ENCODE results near the gene IGSF3. TPM values are rescaled to one million over a fixed set of nuclear protein-coding genes. Genes with fewer than 3 reads are reported as not detected.

IGSF3 gene
- total RNA-seq, 1 donor from 2014 or later, result 37.1 TPM

DNA sequence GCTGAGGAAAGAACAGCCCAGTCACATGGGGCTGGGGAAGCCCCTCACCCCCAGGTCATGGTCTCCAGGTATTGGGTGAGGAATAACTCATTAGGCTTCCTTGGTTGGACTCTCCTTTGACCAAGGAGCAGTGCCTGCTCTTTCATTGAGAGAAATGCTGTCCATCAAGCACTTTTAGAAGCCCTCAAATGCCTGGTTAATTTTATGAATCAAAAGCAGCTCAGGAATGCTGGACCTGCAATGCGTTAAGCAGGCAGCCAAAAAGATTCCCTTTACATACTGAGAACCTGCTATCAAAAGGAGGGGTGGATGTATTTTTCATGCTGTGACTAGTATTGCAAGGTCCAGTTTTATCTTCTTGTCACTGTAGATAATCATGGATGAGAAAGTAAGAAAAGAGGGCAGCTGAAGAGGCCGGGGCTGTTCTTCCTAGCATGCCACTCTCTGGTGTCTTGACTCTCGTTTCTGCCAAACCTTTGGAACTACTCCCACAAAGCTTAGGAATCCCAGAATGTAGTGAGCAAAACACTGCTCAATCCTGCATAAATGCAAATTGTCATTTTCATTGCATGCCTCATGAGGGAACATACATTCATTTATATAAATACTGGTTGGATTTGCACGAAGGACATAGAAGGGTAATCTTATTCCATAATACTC is 94.6 kb downstream of the IGSF3 start:
- H3K4me3 ChIP-seq (ENCODE audit: low read depth, low read length), result no peak overlapping the region
- TF ChIP-seq, protein P1, sequence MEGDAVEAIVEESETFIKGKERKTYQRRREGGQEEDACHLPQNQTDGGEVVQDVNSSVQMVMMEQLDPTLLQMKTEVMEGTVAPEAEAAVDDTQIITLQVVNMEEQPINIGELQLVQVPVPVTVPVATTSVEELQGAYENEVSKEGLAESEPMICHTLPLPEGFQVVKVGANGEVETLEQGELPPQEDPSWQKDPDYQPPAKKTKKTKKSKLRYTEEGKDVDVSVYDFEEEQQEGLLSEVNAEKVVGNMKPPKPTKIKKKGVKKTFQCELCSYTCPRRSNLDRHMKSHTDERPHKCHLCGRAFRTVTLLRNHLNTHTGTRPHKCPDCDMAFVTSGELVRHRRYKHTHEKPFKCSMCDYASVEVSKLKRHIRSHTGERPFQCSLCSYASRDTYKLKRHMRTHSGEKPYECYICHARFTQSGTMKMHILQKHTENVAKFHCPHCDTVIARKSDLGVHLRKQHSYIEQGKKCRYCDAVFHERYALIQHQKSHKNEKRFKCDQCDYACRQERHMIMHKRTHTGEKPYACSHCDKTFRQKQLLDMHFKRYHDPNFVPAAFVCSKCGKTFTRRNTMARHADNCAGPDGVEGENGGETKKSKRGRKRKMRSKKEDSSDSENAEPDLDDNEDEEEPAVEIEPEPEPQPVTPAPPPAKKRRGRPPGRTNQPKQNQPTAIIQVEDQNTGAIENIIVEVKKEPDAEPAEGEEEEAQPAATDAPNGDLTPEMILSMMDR (IDR thresholded peaks at IDR 0.05; ENCODE audit: insufficient read depth, low read length, severe bottlenecking), result no peak
- DNase-seq (ENCODE audit: low read depth) (no peak), FAIRE-seq (no peak)
- no peaks in the 10 kb centered on the region for H3K36me3 ChIP-seq (ENCODE audit: control insufficient read depth, insufficient read depth, low read length)
- no peaks in the 10 kb centered on the region for H3K27me3 ChIP-seq (ENCODE audit: control insufficient read depth, insufficient read depth, low read length)

DNA sequence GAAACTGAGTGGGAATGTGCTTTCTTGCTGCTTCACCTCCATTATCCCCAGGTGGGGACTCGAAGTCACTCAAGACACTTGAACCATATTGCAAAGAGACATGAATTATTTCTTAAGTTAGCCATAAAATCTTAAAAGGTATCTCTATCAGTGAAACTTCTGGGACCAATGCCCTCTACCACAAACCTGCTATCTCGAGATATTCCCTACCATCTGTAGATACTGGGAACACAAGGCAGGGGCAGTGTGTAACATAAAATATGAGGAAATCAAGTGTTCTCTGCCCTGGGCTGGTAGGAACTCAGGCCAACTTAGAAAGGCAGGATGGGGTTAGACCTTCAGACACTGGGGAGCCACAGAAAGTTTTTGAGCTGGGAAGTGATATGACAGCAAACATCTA is 95.4 kb downstream of the IGSF3 start:
- DNase-seq (ENCODE audit: low read depth) (no peak), FAIRE-seq (no peak)
- no peak overlapping the region for H3K4me3 ChIP-seq (ENCODE audit: low read depth, low read length)

DNA sequence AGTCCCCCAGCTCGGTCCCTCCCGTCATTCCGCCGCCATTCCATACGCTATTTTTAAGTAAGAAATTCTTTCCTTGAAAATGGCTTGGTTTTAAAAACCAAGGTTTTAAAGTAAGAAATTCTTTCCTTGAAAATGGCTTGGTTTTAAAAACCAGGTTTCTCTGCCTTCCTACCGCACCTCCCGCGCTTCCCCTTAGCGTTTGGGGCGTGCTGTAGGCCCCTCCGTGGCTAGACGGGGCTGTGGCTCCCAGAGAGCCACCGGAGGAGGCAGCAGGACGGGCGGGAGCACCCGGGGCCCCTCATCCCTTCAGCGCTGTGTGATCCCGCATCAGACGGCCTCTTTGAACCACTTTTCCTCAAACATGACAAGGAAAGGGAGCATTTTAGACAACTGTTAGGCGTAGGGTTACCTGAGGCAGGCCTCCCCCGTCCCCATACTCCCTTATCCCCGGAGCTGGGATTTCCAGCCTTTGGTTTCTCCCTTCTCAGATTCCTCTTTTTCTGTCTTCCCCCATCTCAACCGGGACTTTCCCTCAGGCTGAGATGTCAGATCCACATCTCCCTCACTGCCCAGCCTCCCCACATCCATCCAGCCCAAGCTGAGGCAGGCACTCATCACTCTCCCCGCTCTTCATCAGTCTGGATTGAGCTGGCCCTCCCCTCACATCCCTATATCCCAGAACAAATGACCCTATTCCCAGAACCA is 96.2 kb downstream of the IGSF3 start:
- no peak for FAIRE-seq
- Histone ChIP-seq H3K4me3 (ENCODE audit: low read depth, low read length) (peak overlapping the region; percentile 67), H3K36me3 (ENCODE audit: control insufficient read depth, insufficient read depth, low read length) (no peaks in the 10 kb centered on the region), H3K27me3 (ENCODE audit: control insufficient read depth, insufficient read depth, low read length) (no peaks in the 10 kb centered on the region)
- DNase-seq (ENCODE audit: low read depth), result no peak
- TF ChIP-seq, protein P1 (IDR thresholded peaks at IDR 0.05; ENCODE audit: insufficient read depth, low read length, severe bottlenecking), result no peak

More for the DNA sequence above, 95.4 kb downstream of the IGSF3 start:
- Histone ChIP-seq H3K27me3 (ENCODE audit: control insufficient read depth, insufficient read depth, low read length) (no peaks in the 10 kb centered on the region), H3K36me3 (ENCODE audit: control insufficient read depth, insufficient read depth, low read length) (no peaks in the 10 kb centered on the region)
- TF ChIP-seq, protein P1 (IDR thresholded peaks at IDR 0.05; ENCODE audit: insufficient read depth, low read length, severe bottlenecking), result no peak

DNA sequence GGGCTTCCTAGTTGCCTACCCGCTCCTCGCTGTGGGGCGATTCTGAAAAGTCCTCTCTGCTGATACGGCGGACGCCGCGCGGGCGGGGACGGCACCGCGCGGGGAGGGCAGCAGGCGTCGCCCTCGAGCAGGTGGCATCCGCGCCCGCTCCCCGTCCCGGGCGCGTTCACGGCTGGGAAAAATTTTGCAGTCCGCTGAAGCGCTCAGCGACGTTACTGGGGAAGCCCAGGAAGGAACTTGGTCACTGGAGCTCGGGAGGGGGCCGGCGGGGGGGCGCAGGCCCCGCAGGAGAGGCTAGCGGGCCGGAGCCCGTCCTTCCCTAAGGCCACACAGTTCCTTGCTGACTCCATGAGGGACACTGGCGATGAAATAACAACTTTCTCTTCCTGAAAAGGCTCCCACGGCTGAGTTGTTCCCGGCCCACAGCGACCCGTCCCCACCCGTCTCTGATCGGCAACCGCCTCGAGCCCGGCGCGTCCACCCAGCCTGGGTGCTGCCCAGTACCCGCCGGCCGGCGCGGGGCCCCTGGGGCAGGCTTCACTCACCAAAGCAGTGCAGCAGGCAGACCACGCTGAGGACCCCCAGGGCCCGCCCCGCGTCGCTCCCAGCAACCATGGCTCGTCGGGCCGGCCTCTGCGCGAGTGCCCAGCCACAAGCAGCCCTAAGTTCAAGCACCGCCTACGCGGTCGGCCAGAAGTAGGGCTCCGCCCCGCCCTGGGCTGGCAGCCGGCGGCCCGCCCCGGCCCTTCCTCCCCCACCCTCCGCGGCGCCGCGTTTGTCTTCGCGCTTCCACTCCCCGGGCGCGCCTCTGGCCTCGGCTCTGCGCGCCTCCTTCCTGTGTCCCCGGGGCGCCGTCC is 96.9 kb downstream of the IGSF3 start, which contains the start of gene CD58:
Gene CD58, minus strand, starts transcription at position 669 of the 857 bp plus-strand sequence. Its CDS starts 54 bp downstream, at position 615.
- Histone ChIP-seq H3K4me3 (ENCODE audit: low read depth, low read length) (peak within 1 kb of the TSS; percentile 67), H3K27me3 (ENCODE audit: control insufficient read depth, insufficient read depth, low read length) (no peaks in the 10 kb centered on the region), H3K36me3 (ENCODE audit: control insufficient read depth, insufficient read depth, low read length) (no peaks in the 10 kb centered on the region)
- no peak for FAIRE-seq
- TF ChIP-seq, protein P1 (IDR thresholded peaks at IDR 0.05; ENCODE audit: insufficient read depth, low read length, severe bottlenecking), result peak; percentile 82
- DNase-seq (ENCODE audit: low read depth), result peak; percentile 68

DNA sequence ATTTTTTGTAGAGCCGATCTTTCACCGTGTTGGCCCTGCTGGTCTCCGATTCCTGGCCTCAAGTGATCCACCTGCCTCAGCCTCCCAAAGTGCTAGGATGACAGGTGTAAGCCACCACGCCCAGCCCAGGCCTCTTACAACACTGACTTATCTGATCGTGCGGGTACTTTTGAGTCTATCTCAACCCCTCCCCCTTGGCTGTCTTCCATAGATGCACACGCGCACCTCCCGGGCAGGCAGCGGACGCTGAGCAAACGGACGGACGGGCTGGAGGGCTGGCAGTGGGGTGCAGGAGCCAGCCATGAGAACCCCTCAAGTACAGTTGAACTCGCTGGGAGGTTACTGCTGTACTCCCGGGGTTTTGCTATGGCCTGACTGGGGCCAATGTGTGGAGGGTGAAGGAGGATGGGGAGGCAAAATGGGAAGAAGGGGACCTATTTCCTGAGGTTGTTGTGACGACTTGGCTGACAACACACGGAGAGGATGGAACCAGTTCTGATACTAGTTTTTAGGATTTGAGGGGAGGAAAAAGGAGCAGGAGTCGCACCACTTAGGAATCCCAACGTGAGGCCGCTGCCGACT is 97.7 kb downstream of the IGSF3 start:
- H3K4me3 ChIP-seq (ENCODE audit: low read depth, low read length), result peak overlapping the region; percentile 67
- H3K36me3 ChIP-seq (ENCODE audit: control insufficient read depth, insufficient read depth, low read length), result no peaks in the 10 kb centered on the region
- FAIRE-seq (no peak), DNase-seq (ENCODE audit: low read depth) (peak; percentile 50)
- H3K27me3 ChIP-seq (ENCODE audit: control insufficient read depth, insufficient read depth, low read length), result no peaks in the 10 kb centered on the region
- TF ChIP-seq, protein P1 (IDR thresholded peaks at IDR 0.05; ENCODE audit: insufficient read depth, low read length, severe bottlenecking), result no peak

All from bronchial epithelial cell (primary cell).